Mammary epithelial cell (primary cell): ENCODE results near the gene LMAN1.

Experiments
- CTCF ChIP-seq, 2 donors: IDR thresholded peaks in 1 of 2; conservative IDR thresholded peaks in 1 of 2; 2 replicates each; pipeline ENCODE4 v1.5.1; 2011 to 2012; ENCODE audit warnings: inconsistent platforms in 2 of 2, low read length in 2 of 2, mild to moderate bottlenecking in 2 of 2, control low read depth in 1 of 2, low read depth in 1 of 2; ENCODE audit not compliant: insufficient read depth in 1 of 2; ENCODE audit errors: extremely low read depth in 1 of 2
- EZH2 ChIP-seq: IDR thresholded peaks from 2 replicates; pipeline ENCODE4 v1.6.1; 2012; ENCODE audit warnings: low read length, inconsistent platforms, borderline replicate concordance

GRCh38 chr18:59323931-59324622 is 35.0 kb downstream of the LMAN1 start:
- no peak for TF ChIP-seq CTCF (conservative IDR thresholded peaks at IDR 0.05 in 1 of 2, IDR thresholded peaks at IDR 0.05 in 1 of 2; ENCODE audit: extremely low read depth in 1 of 2, insufficient read depth in 1 of 2, low read depth in 1 of 2, low read length in 2 of 2)
- TF ChIP-seq EZH2 = no peak
